Measurements from ENCODE around the gene MASP1.

DNA sequence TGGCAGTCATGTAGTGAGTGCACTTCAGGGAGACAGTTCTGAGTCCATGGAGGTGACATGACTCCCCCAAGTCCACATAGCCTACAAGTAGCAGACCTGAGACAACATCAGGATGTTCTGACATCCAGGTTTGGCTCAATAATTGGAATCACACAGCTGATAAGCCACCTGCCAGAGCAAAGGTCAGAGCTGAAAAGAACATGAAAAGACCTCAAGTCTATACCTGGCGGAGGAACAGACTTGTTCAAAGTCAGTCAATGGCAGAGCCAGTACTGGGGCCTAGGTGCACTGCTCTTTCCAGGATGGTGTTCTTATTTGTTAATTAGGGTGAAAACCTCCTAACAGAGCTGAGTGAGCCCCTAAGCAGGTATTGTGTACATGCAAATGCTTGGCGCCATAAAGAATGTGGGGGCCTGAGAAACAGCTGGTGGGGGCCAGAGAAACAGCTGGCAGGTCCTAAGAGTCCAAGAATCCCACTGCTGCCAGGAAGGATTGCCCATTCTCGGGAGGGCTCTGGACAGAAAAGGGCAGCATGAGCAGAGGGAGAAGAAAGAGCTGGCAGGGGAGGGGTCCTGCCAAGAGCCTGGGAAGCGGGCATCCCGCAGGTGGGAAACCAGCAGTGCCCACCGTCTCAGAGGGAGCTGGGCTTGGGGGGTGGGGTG is 17.1 kb downstream of the MASP1 start:
- no peak for TF ChIP-seq POLR2A (IDR thresholded peaks at IDR 0.05; ENCODE audit: low read depth, low read length)
- no peak for TF ChIP-seq TAF1 (IDR thresholded peaks at IDR 0.05; ENCODE audit: low read depth, low read length)
- TF ChIP-seq POU2F2 (IDR thresholded peaks at IDR 0.05; ENCODE audit: low read depth, low read length), result no peak
